ACHN (cell line): Measurements from ENCODE around the gene VOPP1.
A peak's percentile ranks its signal among the peaks of the same experiment; 100 is the strongest.

Experiments used
- DNase-seq: peaks from one replicate; pipeline ENCODE4 v3.0.0-alpha.2; 2015
- in situ Hi-C: cut with HindIII; loops from 2 replicates; pipeline ENCODE4 v1.10.0; 2017; ENCODE audit warnings: low sequenced_read_pairs, low pct_ligation_motif_present, low pct_unique_long_range_greater_than_20kb

VOPP1 gene

DNA sequence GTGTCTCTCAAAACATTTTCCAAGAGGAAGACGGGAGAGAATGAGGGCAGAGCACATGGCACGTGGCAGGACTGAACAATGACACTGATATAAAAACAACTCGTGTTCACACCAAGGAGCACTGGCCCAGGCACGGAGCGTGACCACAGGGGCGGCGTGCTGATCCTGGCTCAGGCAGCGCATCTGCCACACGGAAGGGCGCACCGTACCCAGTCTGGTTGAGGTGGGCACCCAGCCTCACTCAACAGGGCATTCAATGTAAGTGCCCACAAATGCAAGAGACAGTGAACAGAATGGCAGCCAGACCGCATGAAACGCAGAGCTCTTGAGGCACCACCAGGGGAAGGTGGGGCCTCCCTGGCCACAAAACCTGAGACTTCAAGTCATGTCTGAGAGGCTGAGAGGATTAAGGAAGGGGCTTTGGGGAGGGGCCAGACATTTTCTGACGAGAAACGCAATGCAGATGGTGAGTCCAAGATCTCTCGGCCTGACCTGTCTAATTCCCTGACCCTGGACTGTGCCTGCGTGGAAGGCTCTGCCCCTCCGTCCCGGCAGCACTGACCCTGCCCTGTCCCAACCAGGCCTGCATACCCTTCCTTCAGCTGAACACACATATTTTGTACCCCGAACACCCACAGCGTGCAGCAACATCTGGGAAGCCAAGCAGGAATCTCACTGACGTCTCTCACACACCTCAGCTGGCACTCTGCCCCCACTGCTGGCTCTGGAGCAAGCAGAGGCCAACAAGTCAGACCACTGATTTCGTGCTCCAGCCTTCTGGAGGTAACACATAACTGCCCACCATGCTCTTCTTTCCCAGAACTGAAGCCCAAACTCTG, 35.5 kb downstream of the VOPP1 start:
- DNase-seq, result no peak

DNA sequence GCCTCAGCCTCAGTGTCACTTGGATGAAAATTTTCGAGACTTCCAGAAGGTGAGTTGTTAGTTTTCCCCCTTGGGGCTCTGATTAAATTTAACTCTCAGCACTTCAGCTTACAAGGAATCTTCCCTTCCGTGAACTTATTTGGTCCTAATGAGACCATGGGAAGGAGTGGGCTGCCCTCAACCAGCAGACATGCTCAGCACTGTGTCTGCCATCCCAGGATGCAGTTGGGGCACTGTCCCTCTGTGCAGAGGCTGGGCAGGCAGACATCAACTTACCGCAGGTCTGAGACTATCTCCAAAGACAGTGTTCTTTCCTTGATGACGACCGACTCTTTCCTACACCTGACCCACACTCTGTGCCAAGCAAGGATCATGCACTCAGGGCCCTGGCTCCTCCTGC, 36.7 kb downstream of the VOPP1 start:
- DNase-seq, result no peak

More for the DNA sequence above, 35.5 kb downstream of the VOPP1 start:
- in situ Hi-C loops, result no loop called here

DNA sequence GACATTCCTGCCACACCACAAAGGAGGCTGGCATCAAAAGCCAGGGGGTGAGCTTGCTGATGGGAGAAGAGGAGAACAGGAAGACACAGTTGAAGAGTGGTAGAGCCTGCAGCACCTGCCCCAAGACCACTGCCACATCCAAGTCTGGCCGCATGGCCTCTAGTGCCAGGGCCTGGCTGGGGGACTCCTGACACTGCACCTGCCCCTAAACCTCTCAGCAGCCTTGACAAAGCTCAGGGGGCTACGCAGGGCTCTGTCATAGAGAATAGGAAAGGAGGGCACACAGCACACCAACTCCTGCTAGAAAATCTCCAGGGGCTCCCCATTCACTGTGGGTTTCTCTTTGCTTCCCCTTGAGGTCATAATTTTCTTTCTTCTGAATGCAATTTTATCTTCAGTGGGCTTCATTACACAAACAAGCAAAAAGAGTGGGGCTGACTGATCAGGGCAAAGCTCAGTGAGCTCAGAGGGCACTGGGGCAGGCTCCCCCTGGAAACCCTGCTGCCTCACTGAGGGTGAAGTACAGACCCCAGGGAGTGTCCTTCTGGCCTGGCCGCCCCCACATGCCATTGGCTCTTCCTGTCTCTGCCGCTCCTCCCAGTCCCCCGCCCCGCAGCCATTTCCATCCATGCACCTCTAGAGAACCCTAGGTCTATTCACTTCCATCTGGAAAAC, 37.2 kb downstream of the VOPP1 start:
- no peak for DNase-seq

More for the DNA sequence above, 36.7 kb downstream of the VOPP1 start:
- in situ Hi-C loops, result no loop called here

DNA sequence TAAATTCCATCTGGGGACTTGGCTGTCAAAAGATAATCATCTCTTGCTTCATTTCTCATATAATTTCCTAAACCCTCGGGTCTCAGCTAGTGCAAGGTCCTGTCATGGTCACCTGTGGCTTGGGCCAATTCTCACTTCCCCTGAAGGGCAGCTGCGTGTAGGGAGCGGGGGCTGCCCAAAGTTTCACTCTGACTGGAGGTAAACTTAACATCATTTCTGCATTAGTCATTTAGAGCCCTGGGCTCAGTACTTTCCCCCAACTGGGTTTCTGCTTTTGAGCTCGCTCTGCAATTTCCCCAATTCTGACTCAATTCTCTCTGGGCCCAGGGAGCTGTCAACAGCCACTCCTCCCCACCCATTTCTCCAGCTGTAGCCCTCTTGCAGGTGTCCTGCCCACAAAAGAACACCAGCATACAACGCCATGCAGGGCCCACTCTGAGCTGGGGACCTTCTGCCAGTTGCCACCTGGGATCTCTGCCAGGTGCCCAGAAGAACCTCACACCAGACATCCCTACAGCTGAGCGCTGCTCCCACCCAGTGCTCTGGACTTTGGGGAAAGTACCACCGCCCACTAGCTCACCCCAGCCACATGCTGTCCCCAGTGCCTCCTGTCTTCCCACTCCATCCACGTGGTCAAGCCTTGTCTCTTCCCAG, 37.9 kb downstream of the VOPP1 start:
- in situ Hi-C loops, result no loop called here
- peak; percentile 51 for DNase-seq

More for the DNA sequence above, 37.2 kb downstream of the VOPP1 start:
- in situ Hi-C loops, result no loop called here

DNA sequence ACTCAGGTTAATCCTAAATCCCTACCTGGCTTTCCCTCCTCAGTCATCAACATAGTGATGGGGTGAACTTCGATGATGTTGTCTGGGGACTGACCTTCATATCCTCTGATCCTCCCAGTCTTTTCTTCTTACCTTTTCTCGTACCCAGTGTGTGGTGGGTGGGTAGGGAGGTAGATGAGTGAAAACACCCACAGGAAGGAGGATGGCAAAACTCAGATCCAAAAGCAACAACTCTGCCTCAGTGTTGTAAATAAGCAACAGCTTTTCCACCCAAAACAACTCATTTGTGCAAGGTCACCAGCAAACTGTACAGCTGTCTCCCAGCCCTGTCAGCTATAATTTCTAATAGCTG, 38.6 kb downstream of the VOPP1 start:
- in situ Hi-C loops, result no loop called here
- DNase-seq, result no peak

DNA sequence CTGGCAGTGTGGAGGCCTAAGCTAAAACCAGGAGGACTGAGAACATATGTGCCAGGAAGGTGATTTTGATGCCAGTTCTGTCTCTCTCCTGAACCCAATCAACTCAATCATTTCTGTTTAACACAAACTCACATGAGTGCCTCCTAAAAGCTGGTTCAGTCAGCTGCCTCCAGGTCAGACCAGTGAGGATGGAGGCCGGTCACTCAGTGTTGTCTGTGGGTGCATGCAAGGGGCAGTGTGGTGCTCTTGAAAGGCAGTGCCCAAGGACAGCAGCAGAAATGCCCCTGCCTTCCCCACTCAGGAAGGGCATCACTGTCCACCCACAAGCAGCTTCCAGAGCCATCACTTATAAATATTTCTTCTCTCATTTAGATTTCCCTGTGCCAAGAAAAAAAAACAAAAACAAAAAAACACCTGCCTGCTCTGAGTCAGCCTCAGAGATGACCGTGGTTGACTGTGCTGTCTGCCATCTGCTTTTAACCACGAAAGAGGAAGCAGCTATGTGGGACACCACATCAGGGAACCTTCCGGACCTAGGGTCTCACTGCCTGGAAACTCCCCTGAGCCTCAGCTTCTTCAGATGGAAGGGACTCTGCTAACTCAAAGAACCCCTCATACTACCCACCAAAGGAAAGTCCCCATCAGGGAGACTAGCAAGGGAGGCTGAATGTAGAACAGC, 39.1 kb downstream of the VOPP1 start:
- in situ Hi-C loops, result no loop called here

DNA sequence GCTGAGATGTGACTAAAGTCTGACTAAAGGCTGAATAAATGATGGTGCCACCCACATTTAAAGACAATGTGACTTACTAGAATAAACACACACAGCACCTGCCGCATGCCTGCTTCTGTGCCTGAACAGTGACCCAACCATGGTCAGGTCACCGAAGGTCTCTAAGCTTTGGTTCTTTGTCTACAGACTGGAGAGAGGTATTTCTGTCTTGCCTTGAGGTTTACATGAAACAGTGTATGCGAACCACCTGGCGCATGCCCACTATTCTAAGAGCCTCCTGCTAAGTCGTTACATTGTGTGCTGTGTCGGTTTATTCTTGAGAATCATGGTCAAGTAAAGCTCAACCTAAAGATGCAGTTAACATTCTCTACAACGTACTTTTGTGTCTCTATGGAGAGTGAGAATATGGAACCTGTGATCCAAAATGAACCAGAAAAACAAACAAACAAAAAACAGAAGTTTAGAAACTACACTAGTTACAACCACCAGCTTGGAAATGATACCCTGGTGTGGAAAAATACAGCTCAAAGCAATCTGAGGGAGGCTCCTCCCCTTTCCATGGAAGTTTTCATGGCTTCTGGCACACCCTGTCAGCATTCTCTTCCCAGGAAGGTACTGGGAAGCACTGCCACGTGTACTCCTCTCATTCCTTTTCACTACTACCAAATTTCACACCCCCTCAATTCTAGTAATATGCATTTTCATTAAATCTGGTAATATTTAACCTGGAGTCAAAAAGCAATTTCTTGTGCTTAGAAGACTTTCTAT, 40.0 kb downstream of the VOPP1 start:
- in situ Hi-C loops, result no loop called here
- no peak for DNase-seq

More for the DNA sequence above, 39.1 kb downstream of the VOPP1 start:
- DNase-seq, result peak; percentile 44

DNA sequence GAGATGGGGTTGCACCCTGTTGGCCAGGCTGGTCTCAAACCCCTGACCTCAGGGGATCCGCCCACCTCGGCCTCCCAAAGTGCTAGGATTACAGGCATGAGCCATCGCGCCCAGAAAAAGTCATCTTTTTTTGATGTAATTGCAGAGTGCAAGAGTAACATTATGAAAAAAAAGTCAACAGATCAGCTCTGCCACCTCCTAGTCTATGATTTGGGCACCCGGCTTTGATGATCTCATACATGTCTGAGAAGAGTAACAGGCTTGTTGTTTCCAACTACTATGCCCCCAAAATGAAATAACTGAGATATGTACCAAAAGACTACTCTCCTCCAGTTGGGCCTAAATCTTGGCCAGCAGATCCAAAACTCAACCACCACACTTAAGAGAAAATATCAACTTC, 40.8 kb downstream of the VOPP1 start:
- in situ Hi-C loops, result no loop called here
- DNase-seq, result no peak

DNA sequence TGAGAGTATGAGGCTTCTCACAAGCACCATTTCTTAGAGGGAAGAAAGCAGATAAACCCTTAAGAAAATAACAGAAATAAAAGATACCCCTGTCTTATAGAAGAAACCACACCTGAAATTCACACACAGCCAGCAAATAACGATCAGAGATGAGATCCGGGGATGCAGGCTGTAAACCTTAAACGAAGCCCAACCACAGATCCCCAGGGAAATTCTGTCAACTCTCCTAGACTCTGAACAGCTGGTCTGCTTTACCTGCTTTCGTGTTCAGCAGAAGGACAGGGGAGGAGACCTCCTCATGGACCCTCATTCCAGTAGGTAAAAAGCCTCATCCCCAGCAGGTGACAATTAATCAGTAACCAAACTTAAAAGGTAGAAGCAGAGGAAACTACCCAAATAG, 45.0 kb downstream of the VOPP1 start:
- DNase-seq, result no peak
- in situ Hi-C loops, result no loop called here

DNA sequence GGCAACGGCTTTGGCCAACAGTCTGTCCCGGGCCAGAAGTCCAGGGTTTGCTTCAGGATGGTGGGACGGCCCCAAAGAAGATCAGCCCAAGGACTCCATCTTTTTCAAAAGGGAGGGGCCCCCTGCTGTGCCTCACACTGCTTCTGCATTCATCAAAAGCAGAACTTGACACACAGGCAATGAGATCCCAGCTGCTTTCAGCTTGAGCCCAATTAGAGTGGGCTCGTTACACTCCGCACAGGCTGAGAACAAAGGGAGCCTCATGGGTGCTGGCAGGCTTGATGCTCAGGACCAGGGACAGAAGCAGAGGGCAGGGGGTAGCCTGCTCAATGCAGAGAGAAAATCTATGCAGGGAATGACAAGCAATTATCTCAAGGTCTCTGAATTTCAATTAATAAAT, 45.5 kb downstream of the VOPP1 start:
- DNase-seq, result no peak
- in situ Hi-C loops, result no loop called here

DNA sequence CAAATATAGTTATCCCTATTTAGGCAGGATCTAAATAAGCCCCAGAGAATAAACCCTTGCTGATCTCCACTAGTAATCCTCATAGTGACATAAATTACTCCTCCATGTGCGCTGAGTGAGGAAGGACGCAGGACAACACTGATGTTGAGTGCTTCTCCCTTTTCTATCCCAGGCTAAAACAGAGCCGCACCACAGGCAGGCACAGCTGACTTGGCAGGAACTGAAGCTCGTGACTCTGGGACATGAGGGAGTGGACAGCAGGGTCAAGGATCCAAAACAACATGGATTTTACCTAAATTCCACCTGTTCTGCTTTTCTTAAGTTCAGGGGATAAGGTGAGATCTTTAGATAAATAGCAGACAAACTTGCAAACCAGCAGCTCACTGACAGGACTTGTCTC, 46.0 kb downstream of the VOPP1 start:
- in situ Hi-C loops, result no loop called here
- DNase-seq, result no peak

DNA sequence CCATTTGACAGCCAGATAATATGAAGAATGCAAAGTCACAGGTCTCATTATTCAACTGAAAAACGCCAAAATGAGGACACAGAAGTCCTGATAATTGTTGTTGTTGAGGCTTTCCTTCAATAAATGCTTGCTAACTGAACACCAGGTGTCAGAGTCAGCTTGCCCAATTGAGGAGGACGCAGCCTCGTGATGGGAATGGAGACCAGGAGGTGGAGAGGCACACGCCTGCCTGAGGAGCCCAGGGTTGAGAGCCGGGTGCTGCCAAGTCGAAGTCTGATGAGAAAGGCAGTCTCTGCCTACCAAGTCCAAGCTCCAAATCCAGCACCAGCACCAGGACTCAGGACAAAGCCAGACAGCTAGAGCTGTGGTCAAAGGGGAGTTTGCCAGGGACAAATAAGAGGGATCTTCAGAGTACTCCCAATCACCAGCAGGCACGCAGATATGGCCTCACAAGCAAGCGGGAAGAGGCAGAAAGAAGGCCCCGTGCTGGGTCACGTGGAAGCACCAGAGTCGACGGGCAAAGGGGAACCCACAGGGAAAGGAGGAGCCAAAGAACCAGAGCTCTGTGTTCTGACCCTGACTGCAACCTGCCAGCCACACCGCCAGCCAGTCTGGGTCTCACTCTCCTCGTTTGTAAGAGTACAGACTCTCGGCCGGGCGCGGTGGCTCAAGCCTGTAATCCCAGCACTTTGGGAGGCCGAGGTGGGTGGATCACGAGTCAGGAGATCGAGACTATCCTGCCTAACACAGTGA, 47.6 kb downstream of the VOPP1 start:
- no peak for DNase-seq
- in situ Hi-C loops, result no loop called here

DNA sequence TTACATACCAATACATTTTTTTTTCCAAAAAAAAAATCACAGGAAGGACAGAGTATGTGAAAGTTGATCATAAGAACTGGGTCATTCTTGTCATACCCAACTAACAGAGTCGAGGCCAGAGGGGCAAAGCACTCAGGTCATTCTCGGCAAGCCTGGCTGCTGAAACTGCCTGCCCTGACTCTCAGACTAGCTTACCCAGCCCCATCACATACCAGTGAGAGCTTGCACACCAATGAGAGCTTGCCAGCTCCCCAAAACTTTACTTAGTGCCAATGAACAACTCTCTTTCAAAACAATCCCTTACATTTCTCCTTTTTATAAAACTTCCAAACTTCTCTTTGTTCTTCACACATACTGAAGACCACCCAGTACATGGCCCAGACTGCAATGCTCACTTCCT, 48.9 kb downstream of the VOPP1 start:
- in situ Hi-C loops, result no loop called here
- no peak for DNase-seq

DNA sequence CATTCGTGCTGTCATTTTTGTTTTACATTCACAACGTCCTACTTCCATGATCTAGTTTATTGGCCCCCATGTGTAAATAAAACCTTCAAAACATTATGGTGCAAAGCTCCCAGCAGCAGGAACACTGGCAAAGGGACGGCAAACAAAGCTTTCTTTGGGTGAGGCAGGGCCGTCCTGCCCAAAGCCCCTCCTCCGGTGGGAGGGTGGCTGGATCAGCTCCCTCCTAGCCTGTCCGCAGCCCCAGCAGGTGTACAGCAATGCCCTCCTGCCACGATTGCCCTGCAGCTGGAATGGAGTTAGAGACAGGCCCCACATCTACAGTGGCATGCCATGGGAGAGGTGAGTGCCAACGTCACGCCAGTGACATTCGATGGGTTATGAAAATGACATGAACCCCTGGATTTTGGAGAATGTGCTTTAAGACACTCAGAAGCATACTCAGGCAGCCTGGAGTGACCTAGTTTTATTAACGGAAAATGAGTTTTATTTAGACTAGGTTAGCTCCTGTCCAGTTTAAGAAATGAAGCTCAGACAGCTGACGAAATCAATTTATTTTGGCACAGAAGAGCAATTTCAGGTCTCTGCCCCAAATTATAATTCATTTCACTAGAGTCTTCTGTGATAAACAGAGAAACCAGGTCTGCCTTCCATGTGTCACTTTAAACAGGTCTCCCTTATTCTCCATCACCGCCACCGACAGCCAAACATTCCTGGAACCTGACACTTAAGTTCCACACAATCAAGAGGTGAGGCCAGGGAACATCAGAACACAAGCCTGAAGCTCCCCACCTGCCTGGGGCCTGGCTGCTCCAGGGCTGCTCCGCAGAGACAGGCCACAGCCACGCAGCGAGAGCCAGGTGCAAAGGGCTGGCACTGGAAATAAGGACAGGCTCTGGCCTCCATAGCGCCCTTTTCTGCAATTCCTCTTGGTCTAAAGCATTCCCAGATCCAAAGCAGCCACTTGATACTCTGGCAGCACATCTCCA, 50.1 kb downstream of the VOPP1 start:
- no peak for DNase-seq
- in situ Hi-C loops, result no loop called here

DNA sequence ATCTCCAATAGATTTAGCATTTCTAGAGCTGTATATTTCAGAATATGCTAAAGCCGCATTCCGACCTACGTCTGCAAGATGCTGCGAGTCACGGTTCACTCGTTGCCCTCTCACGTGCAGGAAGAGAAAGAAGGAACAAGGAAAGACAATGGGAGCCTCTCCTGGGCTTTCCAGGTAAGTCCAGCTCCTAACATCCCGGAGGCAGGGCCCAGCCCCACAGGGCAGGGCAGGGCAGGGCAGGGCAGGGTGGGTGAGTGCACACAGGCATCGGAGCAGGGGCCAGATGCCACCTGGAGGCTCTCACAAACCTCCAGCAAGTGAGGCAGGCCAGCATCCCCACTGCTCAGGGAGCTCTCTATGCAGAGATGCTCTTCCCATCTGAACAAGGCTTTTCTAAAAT, 50.8 kb downstream of the VOPP1 start:
- DNase-seq, result no peak
- in situ Hi-C loops, result no loop called here

DNA sequence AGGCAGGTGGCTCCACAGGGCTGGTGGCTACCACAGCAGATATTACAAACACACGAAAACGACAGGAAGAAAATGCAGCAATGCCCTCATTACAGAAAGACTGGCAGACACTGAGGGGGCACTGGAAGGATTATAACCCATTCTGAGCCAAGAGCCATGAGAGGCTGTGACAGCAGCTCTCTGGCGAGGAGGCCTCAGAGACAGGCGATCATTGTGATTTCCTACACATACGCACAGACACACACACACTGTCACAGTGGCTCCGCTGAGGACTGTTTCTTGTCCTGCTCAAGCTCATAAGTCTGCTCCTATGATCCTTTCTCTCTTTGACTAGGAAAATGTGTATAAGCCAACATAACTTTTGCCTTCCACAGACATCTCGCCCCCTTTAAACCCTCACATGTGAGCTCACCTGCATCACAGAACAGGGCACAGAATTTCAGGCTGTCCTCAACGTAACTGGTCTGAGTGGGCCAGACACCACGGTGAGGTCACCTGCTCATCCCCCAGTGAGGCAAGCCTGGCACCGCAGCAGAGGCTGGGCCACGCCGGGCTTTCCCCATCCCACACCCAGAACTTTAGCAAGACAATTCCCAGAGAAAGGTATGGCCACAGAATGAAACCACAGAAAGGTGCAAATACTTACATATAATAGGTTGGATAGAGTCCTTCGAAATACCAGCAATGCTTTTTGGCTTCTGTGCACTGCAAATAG, 51.7 kb downstream of the VOPP1 start:
- in situ Hi-C loops, result no loop called here

More for the DNA sequence above, 51.7 kb downstream of the VOPP1 start:
- DNase-seq, result no peak
